Bronchial epithelial cell (primary cell): ENCODE data around the gene GNAL. TPM values are rescaled to one million over a fixed set of nuclear protein-coding genes. Genes with fewer than 3 reads are reported as not detected.
A peak's percentile ranks its signal among the peaks of the same experiment; 100 is the strongest.

ENCODE experiments used
- DNase-seq: peaks from one replicate; pipeline ENCODE4 v3.0.0-alpha.2; 2010; ENCODE audit warnings: low read depth
- FAIRE-seq: peaks from 2 replicates; lab custom pipeline; 2011; peaks lifted over from hg19 to GRCh38; lab: Jason Lieb, UNC
- H3K27me3 ChIP-seq: 2 replicates; pipeline ENCODE4 v1.5.1; 2011; ENCODE audit warnings: low read length; ENCODE audit not compliant: control insufficient read depth, insufficient read depth
- H3K36me3 ChIP-seq: 2 replicates; pipeline ENCODE4 v1.5.1; 2011; ENCODE audit warnings: low read length; ENCODE audit not compliant: control insufficient read depth, insufficient read depth
- H3K4me3 ChIP-seq: 2 replicates; pipeline ENCODE4 v1.5.1; 2011; ENCODE audit warnings: mild to moderate bottlenecking, low read depth, low read length, control low read depth
- CTCF ChIP-seq: IDR thresholded peaks from 2 replicates; pipeline ENCODE4 v1.5.1; 2011; ENCODE audit warnings: mild to moderate bottlenecking, moderate library complexity, low read length, control low read depth, inconsistent platforms; ENCODE audit not compliant: insufficient read depth, severe bottlenecking
- total RNA-seq: library from RNA; depleted of rRNA; stranded (reverse); fragments of >200 nt; gene quantifications from 2 replicates; pipeline ENCODE4 v1.2.1, GENCODE V29; 2014

Gene GNAL
- total RNA-seq, 1 donor from 2014 or later: 10.8 TPM

GRCh38 chr18:11883153-11883552 lies 194.1 kb downstream of the GNAL start:
- Histone ChIP-seq H3K4me3 (no peak overlapping the region), H3K36me3 (peaks cover 10% of the 10 kb centered on the region), H3K27me3 (no peaks in the 10 kb centered on the region)
- no peak for TF ChIP-seq CTCF
- no peak for FAIRE-seq
- no peak for DNase-seq

- no peak for FAIRE-seq
- TF ChIP-seq CTCF: no peak
- Histone ChIP-seq H3K36me3 (peaks cover 10% of the 10 kb centered on the region), H3K4me3 (no peak overlapping the region), H3K27me3 (no peaks in the 10 kb centered on the region)
- DNase-seq: no peak
Measured at GRCh38 chr18:11884396-11885030, 195.4 kb downstream of the GNAL start.

- Histone ChIP-seq H3K36me3 (peaks cover 10% of the 10 kb centered on the region), H3K4me3 (no peak overlapping the region), H3K27me3 (no peaks in the 10 kb centered on the region)
- DNase-seq (no peak), FAIRE-seq (no peak)
- TF ChIP-seq CTCF: no peak
Measured at GRCh38 chr18:11885278-11885947, 196.3 kb downstream of the GNAL start.

- FAIRE-seq: no peak
- DNase-seq: no peak
- Histone ChIP-seq H3K36me3 (peaks cover 8% of the 10 kb centered on the region), H3K4me3 (no peak overlapping the region), H3K27me3 (no peaks in the 10 kb centered on the region)
- TF ChIP-seq CTCF: no peak
Measured at GRCh38 chr18:11886577-11887110, 197.6 kb downstream of the GNAL start.

GRCh38 chr18:11887328-11888128 lies 198.5 kb downstream of the GNAL start:
- Histone ChIP-seq H3K36me3 (peaks cover 8% of the 10 kb centered on the region), H3K4me3 (no peak overlapping the region), H3K27me3 (no peaks in the 10 kb centered on the region)
- TF ChIP-seq CTCF: no peak
- FAIRE-seq (no peak), DNase-seq (peak; percentile 25)
